Measurements from ENCODE around the gene FAM13B. TPM values are rescaled to one million over a fixed set of nuclear protein-coding genes. Genes with fewer than 3 reads are reported as not detected.
A peak's percentile ranks its signal among the peaks of the same experiment; 100 is the strongest.
"Not testable (repeated sequence)": the region's sequence is repeated elsewhere in the genome, so short reads cannot be mapped to it uniquely, and the experiment has no call there.

The FAM13B gene
- total RNA-seq, 1 donor from 2014 or later = 84.1 TPM

DNA sequence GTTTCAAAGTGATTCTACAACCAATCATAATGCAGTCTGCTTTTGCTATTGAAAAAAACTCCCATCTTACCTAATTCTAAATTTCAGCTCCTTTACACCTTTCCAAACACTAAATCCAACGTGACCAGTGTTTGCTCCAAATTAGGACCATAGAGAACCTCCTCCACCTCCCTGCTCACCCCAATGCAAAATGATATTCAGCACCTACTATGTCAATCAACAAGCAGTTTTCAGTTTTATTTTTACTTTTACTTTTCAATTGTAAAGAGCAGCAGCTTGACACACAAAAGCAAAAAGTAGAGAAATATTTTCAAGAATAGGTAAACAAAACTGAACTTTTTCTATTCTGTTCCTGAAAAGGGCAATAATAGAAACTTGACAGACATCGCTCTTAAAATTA is 3.4 kb downstream of the FAM13B start:
- Mint-ChIP-seq H3K4me3 (peak overlapping the region; percentile 75), H3K36me3 (ENCODE audit: low read depth) (peaks cover 23% of the 10 kb centered on the region), H3K27ac (peak overlapping the region; percentile 93), H3K4me1 (peaks cover 84% of the 10 kb centered on the region), H3K9me3 (no peaks in the 10 kb centered on the region), H3K27me3 (no peaks in the 10 kb centered on the region)
- ChIA-PET POLR2A (interaction anchor here (0.6 to 1.7 kb wide), 5 partner anchors 80 to 400 kb away, joined by 3 to 7 read pairs (median 4); partner anchors contain the start of gene HNRNPA0), CTCF (interaction anchor here (0.7 to 2.2 kb wide), 2 partner anchors 61 to 323 kb away, joined by 3 to 5 read pairs; partner anchors contain the start of gene KDM3B)
- TF ChIP-seq, protein P1, sequence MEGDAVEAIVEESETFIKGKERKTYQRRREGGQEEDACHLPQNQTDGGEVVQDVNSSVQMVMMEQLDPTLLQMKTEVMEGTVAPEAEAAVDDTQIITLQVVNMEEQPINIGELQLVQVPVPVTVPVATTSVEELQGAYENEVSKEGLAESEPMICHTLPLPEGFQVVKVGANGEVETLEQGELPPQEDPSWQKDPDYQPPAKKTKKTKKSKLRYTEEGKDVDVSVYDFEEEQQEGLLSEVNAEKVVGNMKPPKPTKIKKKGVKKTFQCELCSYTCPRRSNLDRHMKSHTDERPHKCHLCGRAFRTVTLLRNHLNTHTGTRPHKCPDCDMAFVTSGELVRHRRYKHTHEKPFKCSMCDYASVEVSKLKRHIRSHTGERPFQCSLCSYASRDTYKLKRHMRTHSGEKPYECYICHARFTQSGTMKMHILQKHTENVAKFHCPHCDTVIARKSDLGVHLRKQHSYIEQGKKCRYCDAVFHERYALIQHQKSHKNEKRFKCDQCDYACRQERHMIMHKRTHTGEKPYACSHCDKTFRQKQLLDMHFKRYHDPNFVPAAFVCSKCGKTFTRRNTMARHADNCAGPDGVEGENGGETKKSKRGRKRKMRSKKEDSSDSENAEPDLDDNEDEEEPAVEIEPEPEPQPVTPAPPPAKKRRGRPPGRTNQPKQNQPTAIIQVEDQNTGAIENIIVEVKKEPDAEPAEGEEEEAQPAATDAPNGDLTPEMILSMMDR (IDR thresholded peaks at IDR 0.05) = no peak
- ATAC-seq (ENCODE audit: low read depth) (no peak), DNase-seq (no peak)
- intact Hi-C loops (cut with micrococcal nuclease) = loop anchor here (2.0 kb wide), 2 partner anchors 33 to 141 kb away; partner anchors contain the start of gene PKD2L2

DNA sequence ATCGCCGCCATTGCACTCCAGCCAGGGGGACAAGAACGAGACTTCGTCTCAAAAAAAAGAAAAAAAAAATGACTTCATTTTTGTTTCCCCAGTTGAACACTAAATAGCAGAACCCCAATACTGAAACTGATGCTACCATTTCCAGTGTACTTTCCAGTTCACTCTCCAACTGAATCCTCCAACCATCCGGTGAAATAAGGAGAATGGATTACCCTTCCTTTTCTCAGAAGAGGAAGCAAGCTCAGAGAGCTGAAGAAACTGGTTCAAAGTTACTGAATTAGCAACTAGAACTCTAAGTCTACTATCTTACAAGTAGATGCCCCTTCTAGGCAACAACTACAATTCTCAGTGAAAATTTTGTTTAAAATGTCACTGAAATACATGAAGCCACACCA is 3.9 kb downstream of the FAM13B start:
- H3K27me3 Mint-ChIP-seq = no peaks in the 10 kb centered on the region
- TF ChIP-seq, protein P1 (IDR thresholded peaks at IDR 0.05) = no peak

DNA sequence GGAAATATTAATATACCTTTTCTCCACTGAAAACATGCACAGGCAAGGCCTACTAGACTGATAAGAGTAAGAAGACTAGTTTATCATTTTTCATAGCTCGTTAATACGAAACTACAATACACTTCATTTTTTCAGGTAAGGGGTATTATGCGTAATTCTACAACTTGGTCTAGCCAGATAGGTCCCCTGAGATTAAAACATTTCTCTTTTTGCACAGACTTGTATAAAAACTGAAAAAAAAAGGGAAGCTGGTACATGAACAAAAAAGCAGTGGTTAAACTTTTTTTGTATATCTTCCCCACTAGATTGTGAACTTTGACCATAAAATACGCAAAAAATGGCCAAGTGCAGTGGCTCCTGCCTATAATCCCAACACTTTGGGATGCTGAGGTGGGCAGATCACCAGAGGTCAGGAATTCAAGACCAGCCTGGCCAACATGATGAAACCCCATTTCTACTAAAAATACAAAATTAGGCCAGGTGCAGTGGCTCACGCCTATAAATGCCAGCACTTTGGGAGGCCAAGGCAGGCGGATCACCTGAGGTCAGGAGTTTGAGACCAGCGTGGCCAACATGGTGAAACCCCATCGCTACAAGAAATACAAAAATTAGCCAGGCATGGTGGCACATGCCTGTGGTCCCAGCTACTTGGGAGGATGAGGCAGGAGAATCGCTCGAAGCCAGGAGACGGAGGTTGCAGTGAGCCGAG is 4.5 kb downstream of the FAM13B start:
- peak; percentile 35 for ATAC-seq (ENCODE audit: low read depth)
- Mint-ChIP-seq H3K4me3 (peak overlapping the region; percentile 75), H3K27ac (peak overlapping the region; percentile 93), H3K4me1 (peaks cover 87% of the 10 kb centered on the region), H3K36me3 (ENCODE audit: low read depth) (peaks cover 23% of the 10 kb centered on the region)
- intact Hi-C loops (cut with micrococcal nuclease) = loop anchor here (1.0 to 2.0 kb wide), 3 partner anchors 32 to 274 kb away; partner anchors contain the start of genes HNRNPA0 and PKD2L2
- not testable (repeated sequence) for H3K9me3 Mint-ChIP-seq, H3K27me3 Mint-ChIP-seq
- ChIA-PET POLR2A (interaction anchor here (0.5 to 2.3 kb wide), 9 partner anchors 9 to 515 kb away, joined by 3 to 7 read pairs (median 5); partner anchors contain the start of genes ETF1, HNRNPA0 and PKD2L2), CTCF (interaction anchor here (1.0 to 2.5 kb wide), 5 partner anchors 7 to 249 kb away, joined by 3 to 14 read pairs (median 5); no protein-coding TSS in a partner anchor)
- peak; percentile 18 for DNase-seq

More for the DNA sequence above, 3.9 kb downstream of the FAM13B start:
- intact Hi-C loops (cut with micrococcal nuclease) = loop anchor here (1.0 to 2.0 kb wide), 3 partner anchors 32 to 275 kb away; partner anchors contain the start of genes HNRNPA0 and PKD2L2
- Mint-ChIP-seq H3K36me3 (ENCODE audit: low read depth) (peaks cover 23% of the 10 kb centered on the region), H3K27ac (peak overlapping the region; percentile 93), H3K4me3 (peak overlapping the region; percentile 75), H3K4me1 (peaks cover 87% of the 10 kb centered on the region), H3K9me3 (no peaks in the 10 kb centered on the region)
- no peak for ATAC-seq (ENCODE audit: low read depth)
- POLR2A ChIA-PET = interaction anchor here (0.6 to 2.3 kb wide), 9 partner anchors 9 to 514 kb away, joined by 3 to 7 read pairs (median 5); partner anchors contain the start of genes ETF1, HNRNPA0 and PKD2L2
- CTCF ChIA-PET = interaction anchor here (1.0 to 2.2 kb wide), 3 partner anchors 40 to 324 kb away, joined by 5 to 6 read pairs (median 5); partner anchors contain the start of gene KDM3B
- DNase-seq = no peak

DNA sequence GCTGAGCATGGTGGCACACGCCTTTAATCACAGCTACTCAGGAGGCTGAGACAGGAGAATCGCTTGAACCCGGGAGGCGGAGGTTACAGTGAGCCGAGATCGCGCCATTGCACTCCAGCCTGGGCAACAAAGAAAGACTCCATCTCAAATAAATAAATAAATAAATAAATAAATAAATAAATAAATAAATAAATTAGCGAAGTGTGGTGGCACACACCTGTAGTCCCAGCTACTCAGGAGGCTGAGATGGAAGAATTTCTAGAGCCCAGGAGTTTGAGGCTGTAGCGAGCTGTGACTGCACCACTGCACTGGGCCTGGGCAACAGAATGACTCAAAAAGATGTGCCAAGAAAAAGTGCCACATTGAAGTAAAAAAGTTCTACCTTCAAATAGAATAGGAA is 6.1 kb downstream of the FAM13B start:
- not testable (repeated sequence) for H3K4me3 Mint-ChIP-seq, H3K9me3 Mint-ChIP-seq
- CTCF ChIA-PET = interaction anchor here (0.5 to 2.5 kb wide), 5 partner anchors 9 to 477 kb away, joined by 3 to 14 read pairs (median 3); no protein-coding TSS in a partner anchor

DNA sequence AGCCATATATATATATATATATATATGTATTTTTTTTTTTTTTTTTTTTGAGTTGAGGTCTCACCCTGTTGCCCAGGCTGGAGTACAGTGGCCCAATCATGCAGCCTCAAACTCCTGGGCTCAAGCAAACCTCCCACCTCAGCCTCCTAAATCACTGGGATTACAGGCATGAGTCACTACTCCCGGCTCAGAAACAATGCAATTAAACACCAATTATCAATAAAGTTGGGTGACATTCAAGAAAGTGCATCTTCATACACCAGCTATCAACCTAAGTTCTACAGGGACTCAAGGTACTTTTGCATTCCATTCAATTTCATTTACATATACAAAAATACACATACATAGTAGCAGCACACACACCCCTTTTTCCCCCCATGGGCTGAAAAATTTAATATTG is 7.6 kb downstream of the FAM13B start:
- intact Hi-C loops (cut with micrococcal nuclease) = no loop called here
- H3K27me3 Mint-ChIP-seq = no peaks in the 10 kb centered on the region
- TF ChIP-seq, protein P1 (IDR thresholded peaks at IDR 0.05) = no peak
- CTCF ChIA-PET = interaction anchor here (1.2 kb wide), 1 partner anchor 10 kb away, joined by 3 read pairs; no protein-coding TSS in a partner anchor
- ATAC-seq (ENCODE audit: low read depth) (no peak), DNase-seq (no peak)
- peaks cover 90% of the 10 kb centered on the region for H3K4me1 Mint-ChIP-seq
- H3K27ac Mint-ChIP-seq = no peak overlapping the region
- H3K9me3 Mint-ChIP-seq = no peaks in the 10 kb centered on the region
- H3K4me3 Mint-ChIP-seq = peak overlapping the region; percentile 20
- POLR2A ChIA-PET = interaction anchor here (1.2 kb wide), 1 partner anchor 137 kb away, joined by 5 read pairs; the partner anchor contains the start of gene PKD2L2
- peaks cover 22% of the 10 kb centered on the region for H3K36me3 Mint-ChIP-seq (ENCODE audit: low read depth)

More for the DNA sequence above, 6.1 kb downstream of the FAM13B start:
- POLR2A ChIA-PET = interaction anchor here (0.6 to 2.3 kb wide), 4 partner anchors 9 to 273 kb away, joined by 3 to 6 read pairs (median 5); partner anchors contain the start of gene HNRNPA0
- ATAC-seq (ENCODE audit: low read depth); DNase-seq; H3K27me3 Mint-ChIP-seq; H3K27ac Mint-ChIP-seq; intact Hi-C loops (cut with micrococcal nuclease): not testable (repeated sequence)
- H3K36me3 Mint-ChIP-seq (ENCODE audit: low read depth) = peaks cover 16% of the 10 kb centered on the region
- peaks cover 93% of the 10 kb centered on the region for H3K4me1 Mint-ChIP-seq

Data from activated B cell treated with CpG ODN at 0.5 μM for 24 hours (primary cell).